ENCODE measurements around the gene SIRPG.

DNA sequence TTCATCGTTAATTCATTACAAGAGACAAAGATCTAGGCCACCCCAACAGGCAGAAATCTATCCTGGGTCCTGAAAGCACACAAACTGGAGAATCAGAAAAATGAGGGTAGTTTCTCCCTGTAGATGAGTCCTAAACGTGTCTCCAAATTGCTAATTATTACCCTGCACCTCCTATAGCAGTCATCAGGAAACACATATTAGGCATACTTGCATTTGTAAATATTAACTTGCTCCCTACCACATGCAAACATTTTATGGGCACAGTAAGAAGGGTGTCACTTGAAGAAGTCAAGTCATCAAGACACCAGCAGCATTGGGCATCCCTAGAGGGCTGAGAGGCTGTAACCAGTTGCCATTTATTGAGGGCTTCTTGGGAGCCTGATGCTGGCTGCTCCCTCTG, 19.8 kb downstream of the SIRPG start:
- TF ChIP-seq CTCF (IDR thresholded peaks at IDR 0.05) (no peak), POLR2A (IDR thresholded peaks at IDR 0.05) (no peak)

All from adrenal gland (tissue), 5 donors.